GM19099 (cell line): ENCODE measurements around the gene ARHGDIA.

ENCODE experiments used
- POLR2A ChIP-seq: IDR thresholded peaks from 3 replicates; pipeline ENCODE4 v1.6.1; 2011; ENCODE audit warnings: low read depth; ENCODE audit not compliant: insufficient read length; ENCODE audit errors: extremely low read depth

Gene ARHGDIA

DNA sequence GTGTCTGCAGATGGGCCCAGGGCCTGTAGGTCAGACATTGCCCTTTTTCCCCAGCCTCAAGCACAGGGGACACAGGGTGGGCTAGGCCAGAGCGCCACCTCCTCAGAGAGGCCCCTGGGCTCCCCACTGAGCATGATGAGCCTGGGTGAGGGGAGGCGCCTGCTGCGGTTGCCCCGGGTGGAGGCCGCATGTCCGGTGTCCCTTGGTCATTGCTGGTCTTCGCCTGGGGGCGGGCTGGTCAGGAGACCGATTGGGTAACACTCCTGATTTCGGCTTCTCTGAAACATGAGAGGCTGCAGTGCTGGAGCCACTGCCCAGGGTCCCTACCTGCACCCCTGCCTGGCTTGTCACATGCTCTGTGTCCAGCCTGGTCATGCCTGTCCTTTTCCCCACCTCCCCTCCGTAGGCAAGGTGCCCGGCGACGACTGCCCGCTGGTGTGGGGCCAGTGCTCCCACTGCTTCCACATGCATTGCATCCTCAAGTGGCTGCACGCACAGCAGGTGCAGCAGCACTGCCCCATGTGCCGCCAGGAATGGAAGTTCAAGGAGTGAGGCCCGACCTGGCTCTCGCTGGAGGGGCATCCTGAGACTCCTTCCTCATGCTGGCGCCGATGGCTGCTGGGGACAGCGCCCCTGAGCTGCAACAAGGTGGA is 28.5 kb upstream of the ARHGDIA start:
- TF ChIP-seq POLR2A: no peak

DNA sequence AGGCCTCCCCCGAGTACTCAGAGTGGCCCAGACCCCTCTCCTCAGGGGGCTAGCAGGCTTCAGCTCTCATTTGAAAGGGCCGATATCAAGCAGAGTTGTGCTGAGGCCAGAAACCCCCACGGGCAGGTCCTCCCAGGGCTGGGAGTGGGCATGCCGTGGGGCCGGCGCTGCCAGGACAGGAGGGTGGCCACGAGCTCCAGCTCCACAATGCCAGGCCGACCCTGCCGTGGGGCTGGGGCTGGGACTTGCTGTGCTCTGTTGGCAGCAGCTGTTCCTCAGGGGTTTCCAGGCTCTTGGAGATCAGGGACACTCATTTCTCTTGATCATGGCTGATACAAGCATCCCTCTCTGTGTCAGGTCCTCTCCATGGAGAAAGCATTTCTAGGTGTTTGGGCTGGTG is 27.7 kb upstream of the ARHGDIA start:
- TF ChIP-seq POLR2A: no peak

DNA sequence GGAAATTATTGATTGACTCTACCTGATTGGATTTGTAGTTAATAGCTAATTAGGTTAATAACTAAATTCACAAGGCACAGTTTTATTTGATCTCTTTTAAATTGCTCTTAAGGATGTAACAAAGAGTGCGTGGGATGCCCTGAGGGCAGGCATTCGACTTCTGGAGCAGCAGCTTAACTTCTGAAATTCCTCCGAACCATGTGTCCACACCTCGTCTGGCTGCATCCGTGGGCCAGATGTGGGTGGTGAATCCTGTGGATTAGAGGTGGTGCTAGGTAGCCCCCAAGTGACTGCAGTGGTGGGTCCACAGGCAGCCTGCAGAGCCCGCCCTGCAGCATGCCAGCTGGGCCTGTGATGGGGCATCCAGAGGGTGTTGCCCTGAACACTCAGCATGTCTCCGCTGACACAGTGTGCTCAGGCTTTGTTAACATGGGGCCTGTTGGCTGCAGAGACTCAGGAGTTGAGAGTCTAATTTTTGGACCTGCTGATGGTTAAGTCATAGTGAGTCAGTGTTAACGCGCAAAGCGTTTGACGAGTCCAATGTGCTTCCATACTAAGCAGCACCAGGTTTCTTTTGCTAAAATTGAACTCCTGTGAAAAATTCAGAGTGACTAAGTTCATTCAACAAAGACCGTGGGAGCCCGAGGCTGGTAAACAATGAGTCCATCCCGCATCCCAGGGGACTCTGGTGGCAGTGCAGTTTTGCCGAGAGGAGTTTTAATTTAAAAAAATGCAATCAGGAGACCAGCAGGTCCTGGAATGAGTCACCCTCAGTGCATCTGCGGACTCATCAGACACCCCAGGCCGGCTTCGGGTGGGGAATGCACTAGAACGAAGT is 27.1 kb upstream of the ARHGDIA start:
- no peak for TF ChIP-seq POLR2A

DNA sequence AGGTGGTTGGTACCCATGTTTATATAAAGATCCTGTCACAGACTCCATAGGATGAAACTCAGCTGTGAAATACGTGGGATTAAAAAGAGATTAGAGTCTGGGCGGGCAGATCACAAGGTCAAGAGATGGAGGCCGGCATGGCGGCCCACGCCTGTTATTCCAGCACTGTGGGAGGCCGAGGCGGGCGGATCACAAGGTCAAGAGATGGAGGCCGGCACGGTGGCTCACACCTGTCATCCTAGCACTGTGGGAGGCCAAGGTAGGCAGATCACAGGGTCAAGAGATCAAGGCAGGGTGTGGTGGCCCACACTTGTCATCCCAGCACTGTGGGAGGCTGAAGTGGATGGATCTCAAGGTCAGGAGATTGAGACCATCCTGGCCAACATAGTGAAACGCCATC is 24.3 kb upstream of the ARHGDIA start:
- TF ChIP-seq POLR2A: no peak

DNA sequence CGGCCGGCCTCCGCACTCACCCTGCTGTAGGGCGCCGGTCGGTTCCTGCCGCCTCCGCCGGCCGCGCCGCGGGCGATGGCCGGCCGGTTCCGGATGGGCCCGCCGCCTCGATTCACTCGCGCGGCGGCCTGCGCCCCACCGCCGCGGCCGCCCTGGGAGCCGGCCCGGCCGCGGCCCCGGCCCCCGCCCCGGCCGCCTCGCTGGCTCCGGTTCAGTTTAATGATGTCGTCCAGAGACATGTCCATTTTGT is 20.1 kb upstream of the ARHGDIA start:
- TF ChIP-seq POLR2A: no peak

DNA sequence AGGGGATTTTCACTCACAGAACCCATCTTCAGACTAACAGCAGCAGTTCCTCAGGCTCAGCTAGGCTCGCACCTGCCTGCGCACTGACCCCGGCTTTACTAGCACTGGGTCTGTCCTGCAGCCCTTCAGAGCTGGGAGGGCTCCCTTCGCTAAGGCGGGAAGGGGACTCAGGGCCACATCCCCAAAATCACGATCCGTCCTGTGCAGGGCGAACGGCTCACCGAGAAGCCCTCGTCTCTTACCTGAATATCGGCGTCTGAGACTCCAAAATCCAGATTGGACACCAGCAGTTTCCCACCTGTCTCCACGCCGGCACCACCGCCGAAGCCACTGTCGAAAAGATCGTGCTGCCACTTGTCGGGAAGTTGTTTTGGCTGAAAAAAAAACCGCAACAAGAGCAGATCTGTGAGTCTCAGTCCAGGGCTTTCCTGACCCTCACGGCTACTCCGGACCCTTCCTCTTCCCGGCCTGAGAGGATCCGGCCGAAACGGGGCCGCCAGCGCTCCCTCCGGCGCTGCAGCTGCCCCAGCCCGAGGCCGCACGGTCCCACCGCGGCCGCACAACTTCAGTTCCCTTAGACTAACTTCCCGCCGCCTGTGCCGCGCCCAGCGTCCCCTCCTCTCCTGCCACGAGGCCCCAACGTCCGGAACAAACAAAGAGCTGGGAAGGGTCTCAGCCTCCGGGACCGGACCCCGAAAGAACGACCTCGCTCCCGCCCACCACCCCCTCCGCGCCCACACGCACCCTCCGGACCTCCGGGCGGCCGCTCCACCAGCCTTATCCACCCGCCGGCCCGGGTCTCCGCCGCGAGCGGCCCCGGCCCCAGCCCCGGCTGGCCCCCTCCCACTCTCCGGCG is 19.5 kb upstream of the ARHGDIA start:
- no peak for TF ChIP-seq POLR2A

DNA sequence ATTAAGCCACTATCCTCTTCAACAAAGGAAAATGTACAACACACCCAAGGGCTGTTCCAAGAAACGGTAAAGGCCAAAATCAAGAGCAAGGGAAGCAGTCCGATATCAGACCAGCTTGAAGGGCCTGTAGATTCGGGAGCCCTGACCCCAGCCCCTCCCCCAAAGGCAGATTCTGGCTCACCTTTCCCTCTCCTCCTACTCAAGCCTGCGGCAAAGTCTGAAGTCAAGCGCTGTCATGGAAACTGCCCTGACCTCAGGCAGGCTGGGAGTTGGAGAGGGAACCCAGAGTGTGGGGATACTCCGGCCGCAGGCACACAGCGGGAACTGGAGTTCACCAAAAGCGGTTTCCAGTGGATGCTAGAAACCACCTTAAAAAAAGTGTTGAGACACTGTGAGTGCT is 18.5 kb upstream of the ARHGDIA start:
- TF ChIP-seq POLR2A: no peak

DNA sequence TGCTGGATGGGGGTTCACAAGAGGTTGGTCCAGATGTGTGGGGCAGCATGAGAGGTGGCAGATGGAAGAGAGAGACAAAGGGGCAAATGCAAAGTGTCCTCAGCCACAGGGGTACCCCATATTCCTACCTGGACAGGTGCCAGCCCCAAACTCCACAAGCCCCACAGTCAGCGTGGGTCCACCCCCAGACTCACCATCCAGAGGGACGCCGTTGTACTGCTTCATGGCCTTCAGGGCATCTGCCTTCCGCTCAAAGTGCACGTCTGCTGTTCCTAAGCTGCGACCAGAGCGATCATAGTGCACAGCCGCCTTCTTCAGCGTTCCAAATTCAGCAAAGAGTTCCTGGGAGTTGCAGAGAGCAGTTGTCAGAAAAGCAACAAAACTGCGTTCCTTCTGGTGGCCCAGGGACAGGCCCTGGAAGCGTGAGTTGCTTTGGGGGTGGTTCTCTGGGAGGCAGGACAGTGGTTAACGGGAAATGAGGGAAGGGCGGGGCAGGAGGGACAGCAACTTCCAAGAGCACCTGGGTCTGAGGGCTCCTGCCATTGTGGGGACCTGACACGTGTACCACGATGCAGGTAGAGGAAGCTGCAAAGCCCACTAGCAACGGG is 18.0 kb upstream of the ARHGDIA start:
- TF ChIP-seq POLR2A: no peak

DNA sequence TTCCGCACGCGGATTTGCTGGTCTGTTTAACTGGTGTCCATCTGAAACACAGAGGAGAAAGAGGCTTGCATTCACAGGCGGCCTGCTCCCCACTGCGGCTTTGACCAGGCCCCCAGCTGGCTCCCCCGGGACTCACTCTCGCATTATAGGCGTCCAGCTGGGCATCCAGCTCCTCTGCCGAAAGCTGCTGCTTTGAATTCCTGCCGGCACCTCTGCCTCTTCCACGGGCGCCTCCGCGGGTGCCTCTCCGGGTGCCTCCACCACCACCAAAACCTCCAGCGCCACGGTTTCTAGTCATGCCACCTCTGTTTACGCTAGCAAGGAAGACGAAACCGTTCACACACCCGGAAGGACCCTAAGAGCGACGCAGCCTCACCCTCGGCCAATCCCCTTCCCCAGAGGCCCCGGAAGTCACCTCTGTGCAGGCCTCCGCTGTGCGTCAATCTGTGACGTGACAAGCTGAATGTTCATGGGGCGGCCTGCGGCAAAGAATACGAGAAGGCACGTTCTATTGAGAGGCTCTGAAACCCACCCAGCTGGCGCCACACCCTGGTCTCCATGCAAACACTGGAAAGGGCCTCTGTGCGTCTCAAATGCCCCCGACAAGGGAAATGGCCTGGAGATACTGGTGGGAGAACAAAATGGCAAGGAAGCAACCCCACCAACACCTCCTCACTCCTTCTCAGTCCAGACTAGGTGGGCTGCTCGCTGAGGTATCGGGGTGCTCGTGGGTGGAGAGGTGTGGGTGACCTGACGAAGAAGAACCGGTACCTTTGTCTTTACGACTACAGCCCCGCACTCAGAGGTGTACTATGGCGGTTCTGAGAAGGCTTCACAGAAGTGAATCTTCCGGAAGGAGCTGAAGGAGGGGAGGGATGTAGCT is 17.2 kb upstream of the ARHGDIA start:
- TF ChIP-seq POLR2A: no peak

DNA sequence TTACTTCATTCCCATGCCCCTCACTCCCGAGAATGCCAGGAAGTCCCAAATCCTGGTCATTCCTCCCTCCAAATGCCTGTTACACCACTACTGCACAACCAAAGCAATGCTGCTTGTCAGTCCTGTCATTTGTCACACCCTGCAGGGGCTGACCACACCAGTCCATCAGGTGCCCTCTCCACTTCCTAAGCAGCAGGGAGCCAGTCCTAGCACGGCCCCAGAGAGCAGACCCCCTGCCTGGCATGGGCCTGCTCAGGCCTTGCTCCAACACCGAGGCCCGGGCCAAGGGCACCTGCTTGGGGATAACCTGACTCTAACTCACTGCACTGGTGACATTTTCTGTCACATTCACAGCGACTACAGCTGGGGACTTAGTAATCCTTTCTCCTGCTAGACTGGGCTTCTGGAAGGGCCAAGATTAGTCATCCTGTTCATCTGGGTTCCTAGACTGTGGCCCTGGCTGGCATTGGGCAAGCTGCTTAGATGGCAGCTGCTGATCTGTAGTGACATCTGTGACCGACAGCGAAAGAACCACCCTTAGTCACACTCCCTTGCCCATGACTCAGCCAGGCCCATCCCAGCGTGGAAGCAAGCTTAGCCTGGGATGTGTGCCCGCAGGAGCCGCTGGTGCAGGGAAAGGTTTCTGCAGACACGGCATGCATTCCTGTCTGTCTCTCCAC is 14.9 kb upstream of the ARHGDIA start:
- TF ChIP-seq POLR2A: no peak

DNA sequence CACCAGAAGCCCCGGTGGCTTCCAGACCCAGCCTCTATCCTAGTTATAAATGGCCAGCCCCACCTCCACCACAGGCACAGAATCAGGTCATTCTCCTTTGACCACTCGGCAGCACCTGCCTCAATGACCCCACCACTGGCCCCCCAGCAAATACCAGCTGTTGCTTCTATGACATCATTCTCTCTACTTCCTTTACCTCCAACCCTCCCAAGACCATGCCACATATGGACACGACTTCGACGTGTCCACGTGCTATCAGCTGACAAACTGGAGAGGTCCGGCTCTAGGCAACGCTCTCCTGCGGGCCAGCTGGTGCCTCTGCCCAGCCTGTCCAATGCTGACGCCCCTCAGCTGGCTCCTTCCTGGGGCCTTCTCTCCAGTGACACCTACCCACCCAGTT is 14.3 kb upstream of the ARHGDIA start:
- TF ChIP-seq POLR2A: no peak

DNA sequence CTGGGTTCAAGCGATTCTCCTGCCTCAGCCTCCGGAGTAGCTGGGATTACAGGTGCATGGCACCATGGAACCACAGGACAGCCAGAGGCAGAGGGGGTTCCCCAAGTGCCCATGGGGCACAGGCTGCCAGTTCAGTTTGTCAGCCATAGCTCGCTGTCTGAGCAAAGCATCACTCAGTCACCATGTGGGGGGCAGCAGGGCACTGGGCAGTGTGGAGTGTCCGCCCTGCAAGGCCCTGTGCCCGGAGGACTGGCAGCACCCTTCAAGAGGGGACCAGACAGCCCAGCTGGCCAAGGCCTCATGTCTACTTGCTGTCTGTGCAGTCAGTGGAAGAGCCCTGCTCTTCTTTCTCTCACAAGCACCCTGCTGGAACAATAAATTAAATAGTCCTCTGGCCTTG is 13.8 kb upstream of the ARHGDIA start:
- no peak for TF ChIP-seq POLR2A

DNA sequence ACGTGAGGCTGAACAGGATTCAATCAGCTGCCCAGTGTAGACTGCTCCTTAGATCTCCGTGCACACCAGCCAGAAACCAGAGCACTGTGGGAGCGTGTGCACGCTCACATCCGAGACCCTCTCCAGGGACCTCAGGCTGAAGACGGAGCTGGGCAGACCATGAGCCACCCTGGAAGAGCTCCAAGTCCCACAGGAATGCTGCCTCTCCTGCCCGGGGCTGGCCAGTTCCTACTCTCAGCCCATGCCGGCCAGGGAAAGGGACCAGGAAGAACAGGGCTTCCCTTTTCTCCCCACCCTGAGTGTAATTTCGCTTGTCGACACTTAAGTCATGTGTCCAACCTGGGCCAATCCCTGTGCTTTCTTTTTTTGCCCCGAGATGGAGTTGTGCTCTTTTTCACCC is 13.4 kb upstream of the ARHGDIA start:
- no peak for TF ChIP-seq POLR2A

DNA sequence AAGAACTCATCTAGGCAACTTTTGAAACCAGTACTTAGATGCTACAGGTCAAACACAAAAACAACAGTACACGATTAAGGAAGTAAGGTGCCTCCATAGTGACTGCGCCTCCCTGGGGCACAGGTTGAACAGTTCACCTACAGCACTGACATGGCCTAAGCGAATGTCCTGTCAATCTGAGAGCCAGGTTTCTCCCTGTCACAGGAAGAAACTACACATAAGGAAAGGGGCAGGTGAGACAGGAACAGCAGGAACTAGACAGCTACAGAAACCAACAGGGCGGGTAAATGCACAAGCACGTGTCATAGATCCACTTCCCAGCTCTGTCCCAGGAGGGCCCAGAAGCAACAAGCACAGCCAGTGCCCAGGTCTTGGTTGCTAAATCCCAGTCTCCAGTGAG is 8.0 kb upstream of the ARHGDIA start:
- TF ChIP-seq POLR2A: no peak
